Lung microvascular endothelial cell (primary cell): ENCODE results near the gene ZG16. TPM values are rescaled to one million over a fixed set of nuclear protein-coding genes. Genes with fewer than 3 reads are reported as not detected.

Experiments
- DNase-seq, 2 donors: peaks; one replicate each; pipeline versions ENCODE4 v3.0.0 to v3.0.0-alpha.2; 2010; ENCODE audit warnings: low read depth in 2 of 2
- total RNA-seq: library from RNA; depleted of rRNA; stranded (reverse); fragments of >200 nt; gene quantifications from 2 replicates; pipeline ENCODE4 v1.2.1, GENCODE V29; 2014

Gene ZG16
- total RNA-seq, 1 donor from 2014 or later, result not detected

GRCh38 chr16:29809031-29809747, 31.1 kb downstream of the ZG16 start:
- no peak for DNase-seq

GRCh38 chr16:29809850-29810698, 32.0 kb downstream of the ZG16 start:
- DNase-seq, result peak in 1 of 2 donors; percentile 29

GRCh38 chr16:29810699-29811169, 32.7 kb downstream of the ZG16 start:
- DNase-seq, result no peak

- peak; percentile 65 to 96 for DNase-seq
These were observed 33.3 kb downstream of the ZG16 start for GRCh38 chr16:29811170-29811895.

GRCh38 chr16:29811896-29812665, 34.0 kb downstream of the ZG16 start, which contains the start of gene PRRT2:
Gene PRRT2, plus strand, starts transcription at chr16:29812193. Its CDS starts 862 bp downstream, at chr16:29813055.
- peak; percentile 40 to 56 for DNase-seq

GRCh38 chr16:29812754-29813643, 34.9 kb downstream of the ZG16 start:
- DNase-seq, result no peak

GRCh38 chr16:29813644-29814562, 35.8 kb downstream of the ZG16 start:
- DNase-seq, result no peak

- DNase-seq, result no peak
These were observed 36.5 kb downstream of the ZG16 start for GRCh38 chr16:29814592-29814991.

- DNase-seq, result no peak
These were observed 37.1 kb downstream of the ZG16 start for GRCh38 chr16:29815032-29815721.

- DNase-seq, result peak; percentile 100
These were observed 38.0 kb downstream of the ZG16 start, which contains the start of gene PAGR1 for GRCh38 chr16:29815793-29816693. Gene PAGR1, plus strand, starts transcription at chr16:29816152. Its CDS starts 374 bp downstream, at chr16:29816526.

- DNase-seq, result peak; percentile 60 to 63
These were observed 38.8 kb downstream of the ZG16 start for GRCh38 chr16:29816694-29817441.

- DNase-seq, result no peak
These were observed 40.0 kb downstream of the ZG16 start for GRCh38 chr16:29818082-29818481.

- no peak for DNase-seq
These were observed 41.5 kb downstream of the ZG16 start for GRCh38 chr16:29819506-29819905.

GRCh38 chr16:29820271-29820701, 42.2 kb downstream of the ZG16 start, which contains the start of gene MVP:
Gene MVP, plus strand, starts transcription at chr16:29820462. Its CDS starts 10,088 bp downstream, at chr16:29830550.
- DNase-seq, result peak in 1 of 2 donors; percentile 48

- peak; percentile 49 to 51 for DNase-seq
These were observed 42.9 kb downstream of the ZG16 start for GRCh38 chr16:29820730-29821642.
